VCaP (cell line): ENCODE measurements around the gene SCG3.

Source experiments
- H3K27ac ChIP-seq: fragments of 450-650 bp; 2 replicates; pipeline ENCODE4 v1.5.1; 2017
- CTCF ChIP-seq: fragments of 450-650 bp; conservative IDR thresholded peaks from 2 replicates; pipeline ENCODE4 v1.5.1; 2017; ENCODE audit warnings: mild to moderate bottlenecking, moderate library complexity

SCG3 gene

GRCh38 chr15:51765751-51766150, 84.4 kb downstream of the SCG3 start:
- no peak for TF ChIP-seq CTCF
- no peak overlapping the region for H3K27ac ChIP-seq

GRCh38 chr15:51766341-51766740, 85.0 kb downstream of the SCG3 start:
- TF ChIP-seq CTCF: no peak
- no peak overlapping the region for H3K27ac ChIP-seq

- TF ChIP-seq CTCF: no peak
- no peak overlapping the region for H3K27ac ChIP-seq
Measured at GRCh38 chr15:51768018-51768417, 86.7 kb downstream of the SCG3 start.
